SK-N-SH (cell line): Measurements from ENCODE around the gene TCF12.

Source experiments
- ELF1 ChIP-seq: IDR thresholded peaks from 2 replicates; pipeline ENCODE4 v1.4.0; 2012
- EP300 ChIP-seq, 2 experiments: IDR thresholded peaks; 2 replicates each; pipeline versions ENCODE4 v1.4.0 to v1.6.1; 2012; ENCODE audit warnings: borderline replicate concordance in 1 of 2, low read depth in 1 of 2, low read length in 1 of 2
- EZH2phosphoT487 ChIP-seq: fragments of 200-600 bp; sonication (generic); IDR thresholded peaks from 2 replicates; pipeline ENCODE4 v1.6.1; 2017; ENCODE audit warnings: low read depth, mixed run types, mild to moderate bottlenecking, antibody characterized with exemption, moderate library complexity, borderline replicate concordance
- TF ChIP-seq, protein P1 (sequence below): fragments of 200-600 bp; sonication (generic); IDR thresholded peaks from 2 replicates; pipeline ENCODE4 v1.6.1; 2017; ENCODE audit warnings: antibody characterized with exemption, mild to moderate bottlenecking, moderate library complexity
- TF ChIP-seq, protein P2 (sequence below): IDR thresholded peaks from 2 replicates; pipeline ENCODE4; 2012
- TF ChIP-seq, protein P3 (sequence below): IDR thresholded peaks from 2 replicates; pipeline ENCODE4 v1.4.0; 2012; ENCODE audit warnings: low read depth

DNA sequence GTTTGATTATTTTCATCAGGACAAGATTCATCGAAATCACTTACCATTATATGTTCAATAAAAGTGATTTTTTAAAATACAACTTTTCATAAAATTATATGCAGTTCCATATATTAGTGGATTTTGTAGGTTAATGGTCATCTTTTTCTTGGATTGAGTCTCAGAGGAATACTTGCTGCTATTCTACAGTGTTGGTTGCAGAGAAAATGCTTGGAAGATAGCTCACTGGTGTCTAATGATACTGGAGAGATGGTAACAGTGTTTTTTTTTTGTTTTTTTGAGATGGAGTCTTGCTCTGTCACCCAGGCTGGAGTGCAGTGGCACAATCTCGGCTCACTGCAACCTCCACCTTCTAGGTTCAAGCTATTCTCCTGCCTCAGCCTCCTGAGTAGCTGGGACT is 143.3 kb downstream of the TCF12 start:
- TF ChIP-seq EZH2phosphoT487 (no peak), ELF1 (no peak), EP300 (IDR thresholded peaks at IDR 0.05; ENCODE audit: borderline replicate concordance in 1 of 2, low read depth in 1 of 2, low read length in 1 of 2) (no peak)
- TF ChIP-seq, protein P1, sequence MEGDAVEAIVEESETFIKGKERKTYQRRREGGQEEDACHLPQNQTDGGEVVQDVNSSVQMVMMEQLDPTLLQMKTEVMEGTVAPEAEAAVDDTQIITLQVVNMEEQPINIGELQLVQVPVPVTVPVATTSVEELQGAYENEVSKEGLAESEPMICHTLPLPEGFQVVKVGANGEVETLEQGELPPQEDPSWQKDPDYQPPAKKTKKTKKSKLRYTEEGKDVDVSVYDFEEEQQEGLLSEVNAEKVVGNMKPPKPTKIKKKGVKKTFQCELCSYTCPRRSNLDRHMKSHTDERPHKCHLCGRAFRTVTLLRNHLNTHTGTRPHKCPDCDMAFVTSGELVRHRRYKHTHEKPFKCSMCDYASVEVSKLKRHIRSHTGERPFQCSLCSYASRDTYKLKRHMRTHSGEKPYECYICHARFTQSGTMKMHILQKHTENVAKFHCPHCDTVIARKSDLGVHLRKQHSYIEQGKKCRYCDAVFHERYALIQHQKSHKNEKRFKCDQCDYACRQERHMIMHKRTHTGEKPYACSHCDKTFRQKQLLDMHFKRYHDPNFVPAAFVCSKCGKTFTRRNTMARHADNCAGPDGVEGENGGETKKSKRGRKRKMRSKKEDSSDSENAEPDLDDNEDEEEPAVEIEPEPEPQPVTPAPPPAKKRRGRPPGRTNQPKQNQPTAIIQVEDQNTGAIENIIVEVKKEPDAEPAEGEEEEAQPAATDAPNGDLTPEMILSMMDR: no peak
- TF ChIP-seq, protein P2, sequence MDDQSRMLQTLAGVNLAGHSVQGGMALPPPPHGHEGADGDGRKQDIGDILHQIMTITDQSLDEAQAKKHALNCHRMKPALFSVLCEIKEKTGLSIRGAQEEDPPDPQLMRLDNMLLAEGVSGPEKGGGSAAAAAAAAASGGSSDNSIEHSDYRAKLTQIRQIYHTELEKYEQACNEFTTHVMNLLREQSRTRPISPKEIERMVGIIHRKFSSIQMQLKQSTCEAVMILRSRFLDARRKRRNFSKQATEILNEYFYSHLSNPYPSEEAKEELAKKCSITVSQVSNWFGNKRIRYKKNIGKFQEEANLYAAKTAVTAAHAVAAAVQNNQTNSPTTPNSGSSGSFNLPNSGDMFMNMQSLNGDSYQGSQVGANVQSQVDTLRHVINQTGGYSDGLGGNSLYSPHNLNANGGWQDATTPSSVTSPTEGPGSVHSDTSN: no peak
- TF ChIP-seq, protein P3, sequence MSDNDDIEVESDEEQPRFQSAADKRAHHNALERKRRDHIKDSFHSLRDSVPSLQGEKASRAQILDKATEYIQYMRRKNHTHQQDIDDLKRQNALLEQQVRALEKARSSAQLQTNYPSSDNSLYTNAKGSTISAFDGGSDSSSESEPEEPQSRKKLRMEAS: no peak
